HL-60 (cell line): ENCODE measurements around the gene SARDH.

Experiments used
- DNase-seq, 2 experiments: peaks; one replicate each; pipeline ENCODE4 v3.0.0-alpha.2; 2010 to 2020; ENCODE audit warnings: low read depth in 1 of 2, low spot score in 1 of 2
- H3K27ac ChIP-seq: fragments of 250-450 bp; sonication (Bioruptor Pico); replicated peaks from 2 replicates; pipeline ENCODE4 v1.5.1; 2020; ENCODE audit warnings: mild to moderate bottlenecking, moderate library complexity
- H3K27me3 ChIP-seq: fragments of 250-450 bp; sonication (Bioruptor Pico); 2 replicates; pipeline ENCODE4 v1.5.1; 2021; ENCODE audit warnings: mild to moderate bottlenecking, moderate library complexity; ENCODE audit not compliant: insufficient read depth, poor library complexity, severe bottlenecking
- H3K4me3 ChIP-seq: replicated peaks from 2 replicates; pipeline ENCODE4 v1.5.1; 2011; ENCODE audit warnings: mild to moderate bottlenecking, control low read depth, low read length; ENCODE audit not compliant: insufficient read depth
- CTCF ChIP-seq: IDR thresholded peaks from one replicate; pipeline ENCODE4 v1.5.1; 2011; ENCODE audit warnings: low read length, control low read depth, inconsistent platforms; ENCODE audit not compliant: insufficient read depth
- GABPA ChIP-seq: IDR thresholded peaks from 2 replicates; pipeline ENCODE4 v1.6.1; 2012; ENCODE audit warnings: low read depth
- POLR2AphosphoS5 ChIP-seq: IDR thresholded peaks from 2 replicates; pipeline ENCODE4 v1.6.1; 2012; ENCODE audit warnings: low read depth
- REST ChIP-seq: IDR thresholded peaks from 2 replicates; pipeline ENCODE4 v1.6.1; 2012; ENCODE audit warnings: low read depth; ENCODE audit not compliant: insufficient replicate concordance
- SPI1 ChIP-seq: IDR thresholded peaks from 2 replicates; pipeline ENCODE4 v1.6.1; 2012; ENCODE audit warnings: low read depth, mild to moderate bottlenecking, borderline replicate concordance

SARDH gene

GRCh38 chr9:133680250-133680975 lies 57.7 kb downstream of the SARDH start:
- Histone ChIP-seq H3K27ac (no peak overlapping the region), H3K27me3 (no peaks in the 10 kb centered on the region), H3K4me3 (no peak overlapping the region)
- DNase-seq = no peak
- TF ChIP-seq SPI1 (no peak), GABPA (no peak), REST (no peak), POLR2AphosphoS5 (no peak), CTCF (no peak)

- Histone ChIP-seq H3K4me3 (no peak overlapping the region), H3K27ac (no peak overlapping the region), H3K27me3 (no peaks in the 10 kb centered on the region)
- TF ChIP-seq SPI1 (no peak), REST (no peak), GABPA (no peak), POLR2AphosphoS5 (no peak), CTCF (no peak)
- DNase-seq = no peak
Measured at GRCh38 chr9:133679466-133680061, 58.6 kb downstream of the SARDH start.

- TF ChIP-seq GABPA (no peak), REST (no peak), POLR2AphosphoS5 (no peak), CTCF (no peak), SPI1 (no peak)
- H3K27me3 ChIP-seq = no peaks in the 10 kb centered on the region
Measured at GRCh38 chr9:133679056-133679455, 59.1 kb downstream of the SARDH start.

More at GRCh38 chr9:133679056-133679455, 59.1 kb downstream of the SARDH start:
- no peak overlapping the region for H3K4me3 ChIP-seq
- DNase-seq = no peak
- no peak overlapping the region for H3K27ac ChIP-seq
